ENCODE data around the gene CCNQ.

Gene CCNQ

GRCh38 chrX:153595859-153596857 is 2.8 kb downstream of the CCNQ start:
- H3K27ac ChIP-seq (ENCODE audit: extremely low read depth, low read depth, low read length), result no peak overlapping the region
- TF ChIP-seq ZFP69B (tag by site-specific recombination; IDR thresholded peaks at IDR 0.05), result no peak
- peak; percentile 50; the same call in 1 of the 2 replicates for TF ChIP-seq SCRT1 (tag by site-specific recombination; IDR thresholded peaks at IDR 0.05; ENCODE audit: borderline replicate concordance)
- TF ChIP-seq SCRT2 (tag by site-specific recombination; IDR thresholded peaks at IDR 0.05), result peak; percentile 69
- no peak for TF ChIP-seq ZNF645 (tag by site-specific recombination; IDR thresholded peaks at IDR 0.05)
- H3K4me3 ChIP-seq (ENCODE audit: low read depth, low read length), result no peak overlapping the region
- ChIA-PET POLR2A (no interaction called here), CTCF (interaction anchor here (1.7 to 2.3 kb wide), 2 partner anchors 42 to 73 kb away, joined by 3 to 6 read pairs; no protein-coding TSS in a partner anchor)
- H3K36me3 ChIP-seq (ENCODE audit: control insufficient read depth in 2 of 2, insufficient read depth in 1 of 2, low read length in 2 of 2), result peaks cover 0 to 58% of the 10 kb centered on the region in 2 experiments; a peak in 2 of 3 replicates
- H3K9me3 ChIP-seq (ENCODE audit: control insufficient read depth, insufficient read depth, low read depth, low read length), result no peaks in the 10 kb centered on the region
- no peaks in the 10 kb centered on the region for H3K4me1 ChIP-seq (ENCODE audit: control insufficient read depth, insufficient read depth, low read length)

- H3K36me3 ChIP-seq (ENCODE audit: control insufficient read depth in 2 of 2, insufficient read depth in 1 of 2, low read length in 2 of 2), result peaks cover 0 to 65% of the 10 kb centered on the region in 2 experiments; a peak in 2 of 3 replicates
- no peak overlapping the region for H3K27ac ChIP-seq (ENCODE audit: extremely low read depth, low read depth, low read length)
- H3K4me1 ChIP-seq (ENCODE audit: control insufficient read depth, insufficient read depth, low read length), result no peaks in the 10 kb centered on the region
- CTCF ChIA-PET, result interaction anchor here (1.7 kb wide), 1 partner anchor 73 kb away, joined by 3 read pairs; no protein-coding TSS in a partner anchor
- no peaks in the 10 kb centered on the region for H3K9me3 ChIP-seq (ENCODE audit: control insufficient read depth, insufficient read depth, low read depth, low read length)
- POLR2A ChIA-PET, result no interaction called here
- H3K4me3 ChIP-seq (ENCODE audit: low read depth, low read length), result no peak overlapping the region
- TF ChIP-seq GLIS1 (tag by site-specific recombination; IDR thresholded peaks at IDR 0.05) (no peak), ZNF341 (tag by site-specific recombination; IDR thresholded peaks at IDR 0.05; ENCODE audit: low read depth) (no peak), IKZF3 (tag by site-specific recombination; IDR thresholded peaks at IDR 0.05) (no peak)
Measured at GRCh38 chrX:153595387-153595786, 3.6 kb downstream of the CCNQ start.

- TF ChIP-seq KLF16 (tag by site-specific recombination; IDR thresholded peaks at IDR 0.05) (no peak), ZNF624 (tag by site-specific recombination; IDR thresholded peaks at IDR 0.05) (no peak), ZNF214 (tag by site-specific recombination; IDR thresholded peaks at IDR 0.05; ENCODE audit: borderline replicate concordance) (no peak), ZNF560 (tag by site-specific recombination; IDR thresholded peaks at IDR 0.05; ENCODE audit: borderline replicate concordance) (no peak)
- POLR2A ChIA-PET, result no interaction called here
- Histone ChIP-seq H3K27ac (ENCODE audit: extremely low read depth, low read depth, low read length) (no peak overlapping the region), H3K9me3 (ENCODE audit: control insufficient read depth, insufficient read depth, low read depth, low read length) (no peaks in the 10 kb centered on the region), H3K36me3 (ENCODE audit: control insufficient read depth in 2 of 2, insufficient read depth in 1 of 2, low read length in 2 of 2) (peaks cover 0 to 71% of the 10 kb centered on the region in 2 experiments; a peak in 2 of 3 replicates), H3K4me1 (ENCODE audit: control insufficient read depth, insufficient read depth, low read length) (no peaks in the 10 kb centered on the region), H3K4me3 (ENCODE audit: low read depth, low read length) (no peak overlapping the region)
- CTCF ChIA-PET, result interaction anchor here (1.7 kb wide), 1 partner anchor 75 kb away, joined by 3 read pairs; no protein-coding TSS in a partner anchor
Measured at GRCh38 chrX:153593811-153594500, 5.0 kb downstream of the CCNQ start.

- Histone ChIP-seq H3K9me3 (ENCODE audit: control insufficient read depth, insufficient read depth, low read depth, low read length) (no peaks in the 10 kb centered on the region), H3K4me3 (ENCODE audit: low read depth, low read length) (no peak overlapping the region), H3K4me1 (ENCODE audit: control insufficient read depth, insufficient read depth, low read length) (no peaks in the 10 kb centered on the region), H3K36me3 (ENCODE audit: control insufficient read depth in 2 of 2, insufficient read depth in 1 of 2, low read length in 2 of 2) (peaks cover 0 to 80% of the 10 kb centered on the region in 2 experiments; a peak in 2 of 3 replicates), H3K27ac (ENCODE audit: extremely low read depth, low read depth, low read length) (no peak overlapping the region)
- ChIA-PET CTCF (interaction anchor here (0.6 to 1.2 kb wide), 3 partner anchors 15 to 648 kb away, joined by 3 to 5 read pairs (median 3); no protein-coding TSS in a partner anchor), POLR2A (no interaction called here)
- TF ChIP-seq ZNF560 (tag by site-specific recombination; IDR thresholded peaks at IDR 0.05; ENCODE audit: borderline replicate concordance) (no peak), ZNF280C (tag by site-specific recombination; IDR thresholded peaks at IDR 0.05) (no peak), ZNF548 (tag by site-specific recombination; IDR thresholded peaks at IDR 0.05) (no peak), ZBTB26 (tag by site-specific recombination; optimal IDR thresholded peaks at IDR 0.05) (no peak), INSM2 (tag by site-specific recombination; IDR thresholded peaks at IDR 0.05) (no peak), ZNF610 (tag by site-specific recombination; IDR thresholded peaks at IDR 0.05; ENCODE audit: borderline replicate concordance) (no peak), SP7 (tag by site-specific recombination; IDR thresholded peaks at IDR 0.05) (no peak)
Measured at GRCh38 chrX:153592966-153593688, 5.8 kb downstream of the CCNQ start.
